ENCODE measurements around the gene MAP3K12.
"Not testable (repeated sequence)": the region's sequence is repeated elsewhere in the genome, so short reads cannot be mapped to it uniquely, and the experiment has no call there.

Gene MAP3K12

DNA sequence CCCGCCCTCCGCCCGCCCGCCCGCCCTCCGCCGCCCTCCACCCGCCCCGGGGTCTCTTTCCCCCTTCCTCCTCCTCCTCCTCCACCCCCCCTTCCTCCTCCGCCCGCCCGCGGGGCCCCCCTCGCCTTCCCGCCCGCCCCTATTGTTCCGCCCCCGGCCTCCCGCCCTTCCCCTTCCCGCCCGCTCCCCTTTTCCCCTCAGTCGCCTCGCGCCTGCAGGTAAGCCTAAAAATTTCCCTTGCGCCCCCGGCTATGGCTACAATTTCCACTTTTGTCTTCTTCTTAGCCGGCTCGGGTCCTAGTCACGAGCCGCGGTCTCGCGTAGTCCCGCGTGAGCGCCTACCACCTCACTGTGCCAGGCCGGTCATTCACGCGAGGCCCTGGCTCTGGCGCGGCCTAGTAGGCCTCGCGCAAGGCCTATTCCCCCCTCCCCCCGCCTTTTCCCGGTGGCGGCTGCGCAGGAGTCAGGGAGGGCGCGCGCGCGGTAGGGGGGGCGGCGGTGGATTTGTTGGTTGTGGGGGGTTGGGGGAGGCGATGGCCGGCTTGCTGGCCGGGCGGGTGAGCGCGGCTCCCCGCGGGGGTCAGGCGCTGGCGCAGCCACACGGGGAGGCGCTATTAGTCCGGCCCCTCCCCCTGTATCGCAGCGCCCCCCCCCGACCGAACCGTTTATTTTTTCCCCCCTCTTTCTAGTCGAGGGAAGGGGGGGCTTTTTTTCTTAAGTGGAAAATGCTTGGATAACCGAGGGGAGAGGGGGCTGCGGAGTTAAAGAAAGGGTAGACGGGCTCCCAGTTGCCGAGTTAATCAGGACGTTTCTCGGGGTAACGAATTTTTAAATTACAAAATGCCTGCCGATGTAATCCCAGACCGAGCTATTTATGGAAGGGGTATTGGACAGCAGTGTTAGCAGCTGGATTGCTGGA, 46.8 kb downstream of the MAP3K12 start:
- TF ChIP-seq, protein P1, sequence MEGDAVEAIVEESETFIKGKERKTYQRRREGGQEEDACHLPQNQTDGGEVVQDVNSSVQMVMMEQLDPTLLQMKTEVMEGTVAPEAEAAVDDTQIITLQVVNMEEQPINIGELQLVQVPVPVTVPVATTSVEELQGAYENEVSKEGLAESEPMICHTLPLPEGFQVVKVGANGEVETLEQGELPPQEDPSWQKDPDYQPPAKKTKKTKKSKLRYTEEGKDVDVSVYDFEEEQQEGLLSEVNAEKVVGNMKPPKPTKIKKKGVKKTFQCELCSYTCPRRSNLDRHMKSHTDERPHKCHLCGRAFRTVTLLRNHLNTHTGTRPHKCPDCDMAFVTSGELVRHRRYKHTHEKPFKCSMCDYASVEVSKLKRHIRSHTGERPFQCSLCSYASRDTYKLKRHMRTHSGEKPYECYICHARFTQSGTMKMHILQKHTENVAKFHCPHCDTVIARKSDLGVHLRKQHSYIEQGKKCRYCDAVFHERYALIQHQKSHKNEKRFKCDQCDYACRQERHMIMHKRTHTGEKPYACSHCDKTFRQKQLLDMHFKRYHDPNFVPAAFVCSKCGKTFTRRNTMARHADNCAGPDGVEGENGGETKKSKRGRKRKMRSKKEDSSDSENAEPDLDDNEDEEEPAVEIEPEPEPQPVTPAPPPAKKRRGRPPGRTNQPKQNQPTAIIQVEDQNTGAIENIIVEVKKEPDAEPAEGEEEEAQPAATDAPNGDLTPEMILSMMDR (IDR thresholded peaks at IDR 0.05; ENCODE audit: control extremely low read depth, extremely low read depth, low read depth, missing control alignments): peak; percentile 30
- DNase-seq (ENCODE audit: extremely low spot score): peak; percentile 85
- CTCF ChIA-PET: interaction anchor here (1.0 to 3.0 kb wide), 4 partner anchors 12 to 107 kb away, joined by 3 to 14 read pairs (median 4); no protein-coding TSS in a partner anchor
- POLR2A ChIA-PET: interaction anchor here (0.7 kb wide), 3 partner anchors 16 to 133 kb away, joined by 3 to 5 read pairs (median 4); no protein-coding TSS in a partner anchor

DNA sequence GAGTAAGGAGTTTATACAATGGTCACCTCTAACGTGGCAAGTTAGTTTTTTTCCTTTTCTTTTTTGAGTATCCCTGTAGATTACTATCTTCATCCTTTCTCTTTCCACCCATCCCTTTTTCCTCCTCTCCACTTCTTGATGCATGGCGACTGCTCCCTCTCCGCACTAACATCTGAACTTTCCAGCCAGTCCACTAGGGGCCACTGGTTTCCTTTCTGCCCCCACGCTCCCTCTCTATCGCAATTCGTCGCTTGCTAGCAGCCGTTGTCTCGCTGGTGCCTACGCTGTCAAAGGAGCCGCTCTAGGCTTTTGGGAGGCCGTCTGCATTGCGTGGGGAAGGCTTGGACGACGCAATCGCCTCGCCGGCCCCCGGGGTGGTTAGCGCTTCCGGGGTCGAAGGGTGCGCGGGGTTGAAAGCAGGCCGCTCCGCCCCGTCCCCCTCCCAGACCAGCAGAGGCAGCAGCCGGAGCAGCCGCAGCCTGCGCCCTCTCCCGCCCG, 47.5 kb downstream of the MAP3K12 start, which contains the start of gene PCBP2:
Gene PCBP2, plus strand, starts transcription at position 442 of the 498 bp plus-strand sequence. CDS start 2,699 bp downstream, outside the sequence.
- TF ChIP-seq, protein P1 (IDR thresholded peaks at IDR 0.05; ENCODE audit: control extremely low read depth, extremely low read depth, low read depth, missing control alignments): peak; percentile 94
- POLR2A ChIA-PET: interaction anchor here (2.0 kb wide), 1 partner anchor 49 kb away, joined by 4 read pairs; the partner anchor contains the start of gene TARBP2
- peak; percentile 97 for DNase-seq (ENCODE audit: extremely low spot score)
- CTCF ChIA-PET: interaction anchor here (0.6 to 2.7 kb wide), 10 partner anchors 12 to 131 kb away, joined by 3 to 8 read pairs (median 4); partner anchors contain the start of gene AAAS

DNA sequence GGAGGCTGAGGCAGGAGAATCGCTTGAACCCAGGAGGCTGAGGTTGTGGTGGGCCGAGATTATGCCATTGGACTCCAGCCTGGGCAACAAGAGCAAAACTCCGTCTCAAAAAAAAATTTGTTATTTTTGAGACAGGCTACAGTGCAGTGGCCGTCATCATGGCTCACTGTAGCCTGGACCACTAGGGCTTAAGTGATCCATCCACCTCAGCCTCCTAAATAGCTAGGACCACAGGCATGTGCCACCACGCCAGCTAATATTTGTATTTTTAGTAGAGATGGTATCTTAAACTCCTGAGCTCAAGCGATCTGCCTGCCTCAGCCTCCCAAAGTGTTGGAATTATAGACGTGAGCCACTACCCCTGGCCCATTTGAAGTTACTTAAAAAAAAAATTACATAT, 48.3 kb downstream of the MAP3K12 start:
- ChIA-PET POLR2A (interaction anchor here (2.0 kb wide), 1 partner anchor 50 kb away, joined by 4 read pairs; the partner anchor contains the start of gene TARBP2), CTCF (interaction anchor here (0.6 to 2.7 kb wide), 11 partner anchors 11 to 130 kb away, joined by 3 to 8 read pairs (median 4); partner anchors contain the start of gene AAAS)
- TF ChIP-seq, protein P1 (IDR thresholded peaks at IDR 0.05; ENCODE audit: control extremely low read depth, extremely low read depth, low read depth, missing control alignments): no peak
- no peak for DNase-seq (ENCODE audit: extremely low spot score)

DNA sequence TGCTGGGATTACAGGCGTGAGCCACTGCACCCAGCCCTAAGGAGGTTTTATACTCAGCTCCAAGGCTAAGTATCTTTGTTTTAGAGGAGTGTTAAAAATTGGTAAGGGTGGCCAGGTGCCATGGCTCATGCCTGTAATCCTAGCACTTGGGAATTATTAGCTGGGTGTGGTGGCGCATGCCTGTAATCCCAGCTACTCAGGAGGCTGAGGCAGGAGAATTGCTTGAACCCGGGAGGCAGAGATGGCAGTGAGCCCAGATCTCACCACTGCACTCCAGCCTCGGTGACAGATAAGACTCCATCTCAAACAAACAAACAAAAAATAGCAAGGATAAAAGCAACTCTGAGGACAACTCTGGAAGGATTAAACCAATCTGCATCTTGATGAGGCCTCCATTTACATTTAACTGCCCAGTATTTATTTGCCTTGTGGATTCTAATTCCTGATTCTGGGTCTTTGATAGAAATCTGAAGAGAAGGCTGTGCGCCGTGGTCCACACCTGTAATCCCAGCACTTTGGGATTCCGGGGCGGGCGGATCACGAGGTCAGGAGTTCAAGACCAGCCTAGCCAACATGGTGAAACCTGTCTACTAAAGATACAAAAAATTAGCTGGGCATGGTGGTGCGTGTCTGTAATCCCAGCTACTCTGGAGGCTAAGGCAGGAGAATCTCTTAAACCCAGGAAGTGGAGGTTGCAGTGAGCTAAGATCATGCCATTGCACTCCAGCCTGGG, 54.5 kb downstream of the MAP3K12 start:
- DNase-seq (ENCODE audit: extremely low spot score); CTCF ChIA-PET: not testable (repeated sequence)
- POLR2A ChIA-PET: interaction anchor here (0.7 kb wide), 1 partner anchor 65 kb away, joined by 4 read pairs; no protein-coding TSS in a partner anchor

DNA sequence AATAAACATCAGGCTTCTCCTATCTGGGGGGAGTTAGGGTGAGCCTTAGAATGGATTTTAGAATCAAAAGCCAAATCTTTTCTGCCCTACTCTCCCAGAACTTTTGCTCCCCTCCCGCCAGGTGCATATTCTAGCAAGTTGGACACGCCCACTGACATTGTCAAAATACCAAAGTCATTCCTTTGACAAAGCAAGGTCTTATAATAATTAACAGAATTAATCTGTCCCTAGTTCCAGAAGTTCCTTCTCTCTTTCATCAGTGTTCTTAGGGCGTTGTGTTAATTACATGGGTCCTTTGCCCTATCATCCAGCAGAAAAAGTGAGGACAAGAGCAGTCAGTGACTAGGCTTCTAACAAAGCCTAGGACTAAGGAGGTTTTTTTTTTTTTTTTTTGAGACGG, 55.3 kb downstream of the MAP3K12 start:
- ChIA-PET CTCF (no interaction called here), POLR2A (interaction anchor here (0.7 kb wide), 1 partner anchor 64 kb away, joined by 4 read pairs; no protein-coding TSS in a partner anchor)
- no peak for DNase-seq (ENCODE audit: extremely low spot score)
- TF ChIP-seq, protein P1 (IDR thresholded peaks at IDR 0.05; ENCODE audit: control extremely low read depth, extremely low read depth, low read depth, missing control alignments): no peak

DNA sequence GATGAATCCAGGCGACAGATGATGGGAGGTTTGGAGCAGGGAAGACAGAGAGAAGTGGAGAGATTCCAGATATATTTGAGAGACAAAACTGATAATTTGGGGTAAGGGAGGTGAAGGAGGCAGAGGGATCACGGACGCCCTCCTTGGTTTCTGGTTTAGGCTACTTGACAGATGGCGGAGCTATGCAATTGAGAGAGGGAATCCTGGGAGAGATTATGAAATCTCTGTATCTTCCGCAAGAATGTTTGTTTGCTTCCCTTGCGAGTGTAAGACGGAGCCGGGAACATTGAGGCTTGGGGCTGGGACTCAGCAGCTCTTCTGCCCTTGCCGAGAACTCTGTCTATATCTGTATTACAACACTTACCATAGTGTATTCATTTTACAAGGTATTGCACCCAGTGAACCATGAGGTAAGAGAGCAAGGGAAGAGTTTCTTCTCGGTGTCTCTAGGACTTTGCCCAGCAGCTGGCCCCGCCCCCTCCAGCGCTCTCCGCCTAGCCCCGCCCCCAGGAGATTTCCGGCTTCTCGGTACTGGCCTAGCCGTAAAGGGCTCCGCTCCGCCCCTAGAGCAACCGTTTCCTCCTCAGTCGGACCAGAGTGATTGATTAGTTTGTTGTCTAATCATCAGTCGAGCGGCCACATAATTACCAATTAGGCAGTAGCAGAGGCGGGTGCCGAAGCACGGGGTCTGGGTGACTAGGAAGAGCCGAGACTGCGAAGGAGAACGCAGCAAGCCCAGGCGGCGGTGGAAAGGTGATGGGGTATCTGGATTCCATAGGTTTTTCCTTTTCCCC, 58.0 kb downstream of the MAP3K12 start, which contains the start of gene PRR13:
Gene PRR13, plus strand, starts transcription at position 695 of the 794 bp plus-strand sequence. CDS start 981 bp downstream, outside the sequence.
- CTCF ChIA-PET: interaction anchor here (1.0 to 1.3 kb wide), 3 partner anchors 9 to 89 kb away, joined by 4 to 6 read pairs (median 5); no protein-coding TSS in a partner anchor
- DNase-seq (ENCODE audit: extremely low spot score): peak; percentile 97
- POLR2A ChIA-PET: interaction anchor here (0.5 to 0.8 kb wide), 4 partner anchors 13 to 141 kb away, joined by 3 to 12 read pairs (median 3); no protein-coding TSS in a partner anchor
- TF ChIP-seq, protein P1 (IDR thresholded peaks at IDR 0.05; ENCODE audit: control extremely low read depth, extremely low read depth, low read depth, missing control alignments): no peak

DNA sequence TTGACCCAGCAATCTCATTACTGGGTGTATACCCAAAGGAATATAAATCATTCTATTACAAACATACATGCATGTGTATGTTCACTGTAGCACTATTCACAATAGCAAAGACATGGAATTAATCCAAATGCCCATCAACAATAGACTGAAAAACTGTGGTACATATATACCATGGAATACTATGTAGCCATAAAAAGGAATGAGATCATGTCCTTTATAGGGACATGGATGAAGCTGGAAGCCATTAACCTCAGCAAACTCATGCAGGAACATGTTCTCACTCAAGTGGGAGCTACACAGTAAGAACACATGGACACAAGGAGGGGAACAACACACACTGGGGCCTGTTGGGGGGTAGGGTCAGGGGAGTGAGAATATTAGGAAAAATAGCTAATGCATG, 59.7 kb downstream of the MAP3K12 start:
- DNase-seq (ENCODE audit: extremely low spot score); POLR2A ChIA-PET: not testable (repeated sequence)
- CTCF ChIA-PET: interaction anchor here (0.7 to 1.5 kb wide), 8 partner anchors 11 to 118 kb away, joined by 3 to 8 read pairs (median 4); partner anchors contain the start of genes AAAS and AMHR2

DNA sequence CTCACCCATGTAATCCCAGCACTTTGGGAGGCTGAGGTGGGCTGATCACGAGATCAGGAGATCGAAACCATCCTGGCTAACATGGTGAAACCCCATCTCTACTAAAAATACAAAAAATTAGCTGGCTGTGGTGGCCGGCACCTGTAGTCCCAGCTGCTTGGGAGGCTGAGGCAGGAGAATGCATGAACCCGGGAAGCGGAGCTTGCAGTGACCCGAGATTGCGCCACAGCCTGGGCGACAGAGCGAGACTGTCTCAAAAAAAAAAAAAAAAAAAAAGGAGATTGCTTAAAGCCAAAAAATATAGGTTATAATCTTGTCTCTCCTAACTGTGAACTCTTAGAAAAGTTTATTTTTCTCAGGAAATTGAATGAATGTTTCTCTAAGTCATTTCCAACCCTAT, 63.9 kb downstream of the MAP3K12 start:
- DNase-seq (ENCODE audit: extremely low spot score); POLR2A ChIA-PET; CTCF ChIA-PET: not testable (repeated sequence)
